PC-9 (cell line): ENCODE results near the gene RAB3IL1. TPM values are rescaled to one million over a fixed set of nuclear protein-coding genes. Genes with fewer than 3 reads are reported as not detected.

Source experiments
- BruUV-seq: library from RNA; stranded (reverse); fragments of 400-500 nt; replicated peaks from 2 replicates; lab custom pipeline; 2021; lab: Mats Ljungman, UMichigan
- CTCF ChIA-PET: fragments of 300-600 bp; sonication (Branson Sonifier 250); formaldehyde crosslinking; loops from one replicate; lab custom pipeline; 2022; ENCODE audit warnings: antibody characterized with exemption; lab: Charles Lee
- POLR2A ChIA-PET: fragments of 300-600 bp; sonication (Branson Sonifier 250); formaldehyde crosslinking; loops from one replicate; lab custom pipeline; 2022; ENCODE audit warnings: antibody characterized with exemption; ENCODE audit not compliant: unreplicated experiment; lab: Charles Lee
- DNase-seq, 2 experiments: peaks; one replicate each; pipeline versions ENCODE4 v3.0.0 to v3.0.0-alpha.2; 2015 to 2022; ENCODE audit warnings: mixed read lengths in 1 of 2
- H2AFZ ChIP-seq: fragments of 200-600 bp; sonication (generic); 2 replicates; pipeline ENCODE4 v1.8.1; 2017; ENCODE audit warnings: antibody characterized with exemption
- H3F3A ChIP-seq: fragments of 200-600 bp; sonication (generic); 2 replicates; pipeline ENCODE4 v1.8.1; 2017; ENCODE audit warnings: antibody characterized with exemption, mild to moderate bottlenecking, low read depth; ENCODE audit not compliant: insufficient read depth
- H3K27ac ChIP-seq: fragments of 200-600 bp; sonication (generic); 2 replicates; pipeline ENCODE4 v1.6.1; 2016; ENCODE audit warnings: mixed run types
- H3K27me3 ChIP-seq: fragments of 200-600 bp; sonication (generic); 2 replicates; pipeline ENCODE4 v1.6.1; 2016; ENCODE audit warnings: low read depth, mixed run types; ENCODE audit not compliant: insufficient read depth
- H3K36me3 ChIP-seq: fragments of 200-600 bp; sonication (generic); 2 replicates; pipeline ENCODE4 v1.6.1; 2016; ENCODE audit warnings: low read depth, mixed run types
- H3K4me1 ChIP-seq: fragments of 200-600 bp; sonication (generic); replicated peaks from 2 replicates; pipeline ENCODE4 v1.6.1; 2016; ENCODE audit warnings: mixed run types; ENCODE audit not compliant: insufficient read depth
- H3K4me2 ChIP-seq: fragments of 200-600 bp; sonication (generic); 2 replicates; pipeline ENCODE4 v1.6.1; 2017; ENCODE audit warnings: mixed run types
- H3K4me3 ChIP-seq: fragments of 200-600 bp; sonication (generic); 2 replicates; pipeline ENCODE4 v1.6.1; 2016; ENCODE audit warnings: mixed run types
- H3K79me2 ChIP-seq: fragments of 200-600 bp; sonication (generic); 2 replicates; pipeline ENCODE4 v1.6.1; 2017; ENCODE audit warnings: low read depth, mixed run types
- H3K9me2 ChIP-seq: fragments of 200-600 bp; sonication (generic); 2 replicates; pipeline ENCODE4 v1.8.1; 2017; ENCODE audit warnings: mild to moderate bottlenecking; ENCODE audit not compliant: insufficient read depth
- H3K9me3 ChIP-seq: fragments of 200-600 bp; sonication (generic); 2 replicates; pipeline ENCODE4 v1.8.1; 2016; ENCODE audit warnings: low read depth; ENCODE audit not compliant: insufficient read depth
- H4K20me1 ChIP-seq: fragments of 200-600 bp; sonication (generic); 2 replicates; pipeline ENCODE4 v1.8.1; 2017; ENCODE audit not compliant: insufficient read depth
- CTCF ChIP-seq: fragments of 200-600 bp; sonication (generic); conservative IDR thresholded peaks from 2 replicates; pipeline ENCODE4 v1.6.1; 2017; ENCODE audit warnings: mixed run types, antibody characterized with exemption, mild to moderate bottlenecking, moderate library complexity
- EZH2 ChIP-seq: fragments of 200-600 bp; sonication (generic); IDR thresholded peaks from 2 replicates; pipeline ENCODE4 v1.8.0; 2017; ENCODE audit warnings: antibody characterized with exemption, low read depth
- intact Hi-C: fragments of 100-400 bp; cut with micrococcal nuclease; formaldehyde crosslinking; loops from one replicate; pipeline ENCODE4 v1.10.0; 2022; ENCODE audit not compliant: unreplicated experiment
- total RNA-seq: library from RNA; stranded (reverse); gene quantifications from 2 replicates; pipeline ENCODE4 v1.2.3, GENCODE V29; 2021

Gene RAB3IL1
- total RNA-seq, 1 experiment from 2014 or later: 4.4 TPM

DNA sequence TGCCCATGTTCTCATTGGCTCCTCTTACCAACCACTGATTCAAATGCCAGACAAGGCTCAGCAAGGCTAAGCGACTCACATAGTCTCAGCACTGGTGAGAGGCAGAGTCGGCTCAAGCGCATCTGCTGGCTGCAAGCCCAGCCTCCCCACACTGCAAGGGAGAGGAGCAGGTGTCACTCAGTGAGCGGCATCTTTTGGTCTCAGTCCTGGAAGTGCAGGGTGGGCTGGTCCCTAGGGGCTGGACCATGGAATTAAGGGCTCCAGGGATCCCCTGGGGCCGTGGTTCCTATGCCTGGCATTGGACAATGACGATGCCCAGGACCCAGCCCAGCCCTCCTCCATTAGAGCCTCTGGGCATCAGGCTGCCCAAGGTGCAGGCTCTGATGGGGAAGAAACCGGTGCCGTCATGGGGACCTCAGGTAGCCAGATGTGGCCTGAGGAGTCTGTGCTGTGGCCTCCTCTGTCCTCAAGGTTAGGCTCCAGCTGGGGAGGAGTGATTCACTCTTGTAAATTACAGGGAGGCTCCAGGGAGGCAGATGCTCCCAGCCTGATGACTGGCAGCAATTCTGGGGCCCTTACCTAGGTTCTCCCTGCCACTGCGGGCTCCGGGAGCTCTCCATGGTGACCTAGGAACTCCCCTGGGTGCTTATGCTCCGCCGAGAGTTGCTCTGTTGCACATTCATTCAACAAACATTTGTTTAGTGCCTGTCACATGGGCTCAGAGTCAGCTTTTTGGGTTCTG lies 61.3 kb downstream of the RAB3IL1 start:
- no peaks in the 10 kb centered on the region for H3K27me3 ChIP-seq
- no peaks in the 10 kb centered on the region for H4K20me1 ChIP-seq
- H2AFZ ChIP-seq: no peak overlapping the region
- H3K79me2 ChIP-seq: no peaks in the 10 kb centered on the region
- no peaks in the 10 kb centered on the region for H3K4me1 ChIP-seq
- intact Hi-C loops: no loop called here
- no peaks in the 10 kb centered on the region for H3F3A ChIP-seq
- H3K9me2 ChIP-seq: no peaks in the 10 kb centered on the region
- H3K4me2 ChIP-seq: no peak overlapping the region
- no peak overlapping the region for H3K27ac ChIP-seq
- no peaks in the 10 kb centered on the region; the same call in 1 of the 2 replicates for H3K36me3 ChIP-seq
- no peak for DNase-seq
- BruUV-seq: no TSS peak
- H3K4me3 ChIP-seq: no peak overlapping the region
- TF ChIP-seq EZH2 (no peak), CTCF (no peak)
- no peaks in the 10 kb centered on the region for H3K9me3 ChIP-seq
- CTCF ChIA-PET: no interaction called here
- POLR2A ChIA-PET: no interaction called here

GRCh38 chr11:61854966-61855714 lies 62.2 kb downstream of the RAB3IL1 start:
- TF ChIP-seq EZH2 (no peak), CTCF (no peak)
- Histone ChIP-seq H3K9me3 (no peaks in the 10 kb centered on the region), H2AFZ (no peak overlapping the region), H3K4me3 (no peak overlapping the region), H3K4me1 (no peaks in the 10 kb centered on the region), H3K27me3 (no peaks in the 10 kb centered on the region), H3K36me3 (no peaks in the 10 kb centered on the region), H3K9me2 (no peaks in the 10 kb centered on the region), H4K20me1 (no peaks in the 10 kb centered on the region), H3K4me2 (no peak overlapping the region), H3K27ac (no peak overlapping the region), H3K79me2 (no peaks in the 10 kb centered on the region), H3F3A (no peaks in the 10 kb centered on the region)
- ChIA-PET POLR2A (no interaction called here), CTCF (no interaction called here)
- no peak for DNase-seq
- no TSS peak for BruUV-seq
- intact Hi-C loops: no loop called here

DNA sequence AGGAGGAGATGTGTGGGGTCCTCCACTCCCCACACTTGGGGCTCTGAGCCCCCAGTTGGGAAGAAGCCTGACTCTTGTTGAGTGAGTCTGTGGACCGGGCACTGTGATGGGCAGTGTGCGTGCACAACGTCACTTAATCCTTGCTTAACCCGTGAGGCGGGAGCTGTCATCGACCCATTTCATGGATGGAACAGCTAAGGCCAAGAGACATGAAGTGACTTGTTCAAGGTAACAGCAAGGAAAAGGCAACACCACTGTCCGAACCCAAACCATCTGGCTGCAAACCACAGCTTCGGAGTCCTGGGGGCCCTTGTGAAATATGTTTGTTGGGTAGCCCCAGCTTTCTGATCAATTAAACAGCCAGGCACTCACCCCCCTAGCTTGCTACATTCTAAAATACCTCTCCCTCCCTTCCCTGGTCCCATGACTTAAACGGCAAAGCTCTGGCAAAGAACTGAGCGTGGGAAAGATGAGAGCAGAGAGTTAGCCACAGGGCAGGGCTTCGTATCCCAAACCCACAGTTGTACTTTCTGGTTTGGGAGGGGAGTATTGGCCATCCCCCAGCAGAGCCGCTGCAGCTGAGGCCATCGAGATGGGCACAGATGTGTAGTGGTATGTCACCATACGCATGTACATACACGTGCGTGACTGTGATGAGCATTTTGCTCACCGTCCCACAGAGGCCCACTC lies 63.0 kb downstream of the RAB3IL1 start:
- Histone ChIP-seq H3K36me3 (no peaks in the 10 kb centered on the region), H2AFZ (no peak overlapping the region), H3K9me2 (no peaks in the 10 kb centered on the region), H4K20me1 (no peaks in the 10 kb centered on the region), H3K79me2 (no peaks in the 10 kb centered on the region), H3K4me2 (no peak overlapping the region), H3F3A (no peaks in the 10 kb centered on the region), H3K4me3 (no peak overlapping the region), H3K27ac (no peak overlapping the region), H3K4me1 (no peaks in the 10 kb centered on the region), H3K27me3 (no peaks in the 10 kb centered on the region), H3K9me3 (no peaks in the 10 kb centered on the region)
- intact Hi-C loops: no loop called here
- ChIA-PET CTCF (no interaction called here), POLR2A (interaction anchor here (0.7 kb wide), 1 partner anchor 910 kb away, joined by 3 read pairs; no protein-coding TSS in a partner anchor)
- no TSS peak for BruUV-seq
- TF ChIP-seq EZH2 (no peak), CTCF (no peak)
- no peak for DNase-seq
